GM19438 (cell line): ENCODE results near the gene TTLL10.
"Not testable (repeated sequence)": the region's sequence is repeated elsewhere in the genome, so short reads cannot be mapped to it uniquely, and the experiment has no call there.

ENCODE experiments used
- ATAC-seq: cut with Tn5 transposase; IDR thresholded peaks from one replicate; pipeline ENCODE4 v1.9.1; 2021; ENCODE audit warnings: low read depth; ENCODE audit not compliant: unreplicated experiment

Gene TTLL10

DNA sequence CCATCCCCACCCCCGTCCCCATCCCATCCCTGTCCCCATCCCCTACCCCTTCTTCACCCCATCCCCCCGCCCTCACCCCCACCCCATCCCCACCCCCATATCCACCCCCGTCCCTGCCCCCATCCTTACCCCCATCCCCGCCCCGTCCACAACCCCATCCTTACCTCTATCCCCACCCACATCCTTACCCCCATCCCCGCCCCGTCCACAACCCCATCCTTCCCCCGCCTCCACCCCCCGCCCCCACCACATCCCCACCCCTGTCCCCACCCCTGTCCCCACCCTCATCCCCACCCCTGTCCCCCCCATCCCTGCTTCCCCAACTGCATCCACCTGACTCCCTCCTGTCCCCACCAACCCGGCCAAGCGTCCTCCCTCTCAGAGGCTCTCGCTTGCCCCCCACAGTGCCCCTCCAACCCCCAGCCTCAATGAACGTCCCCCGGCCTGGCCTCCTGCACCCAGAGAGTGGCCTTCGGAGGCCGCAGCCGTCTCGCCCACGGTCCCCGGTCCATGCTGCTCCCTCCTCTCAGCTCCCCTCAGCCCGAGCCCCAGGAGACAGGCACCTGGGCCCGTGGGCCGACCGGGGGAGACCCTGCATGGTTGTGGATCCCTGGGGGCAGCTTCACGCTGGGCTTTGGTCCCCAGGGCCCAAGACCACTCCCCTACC is 32.3 kb upstream of the TTLL10 start:
- ATAC-seq = no peak

DNA sequence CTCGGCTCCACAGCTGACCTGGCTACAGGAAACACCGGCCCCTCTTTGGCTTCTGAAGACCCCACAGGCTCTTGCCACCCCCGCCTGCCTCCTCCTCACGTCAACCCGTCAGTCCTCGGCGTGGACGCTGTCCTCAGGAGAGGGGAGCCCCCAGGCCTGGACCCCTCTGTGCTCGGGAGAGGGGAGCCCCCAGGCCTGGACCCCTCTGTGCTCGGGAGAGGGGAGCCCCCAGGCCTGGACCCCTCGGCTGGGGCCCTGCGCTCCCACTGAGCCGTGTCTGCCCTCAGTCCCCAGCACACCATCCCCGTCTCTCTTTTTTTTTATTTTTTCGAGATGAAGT is 31.8 kb upstream of the TTLL10 start:
- no peak for ATAC-seq

DNA sequence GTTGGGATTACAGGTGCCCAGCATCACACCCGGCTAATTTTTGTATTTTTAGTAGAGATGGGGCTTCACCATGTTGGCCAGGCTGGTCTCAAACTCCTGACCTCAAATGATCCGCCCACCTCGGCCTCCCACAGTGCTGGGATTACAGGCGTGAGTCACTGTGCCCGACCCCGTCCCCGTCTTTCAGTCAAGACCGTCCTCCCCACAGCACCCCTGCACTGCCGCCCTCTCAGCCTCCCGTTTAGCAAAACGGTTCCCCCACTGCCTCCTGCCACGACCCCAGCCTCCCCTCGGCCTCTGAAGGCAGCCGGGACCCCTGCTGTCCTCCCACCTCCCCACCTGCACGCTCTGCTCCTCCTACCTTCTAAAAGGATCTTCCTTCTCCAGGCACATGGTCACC is 31.3 kb upstream of the TTLL10 start:
- not testable (repeated sequence) for ATAC-seq

DNA sequence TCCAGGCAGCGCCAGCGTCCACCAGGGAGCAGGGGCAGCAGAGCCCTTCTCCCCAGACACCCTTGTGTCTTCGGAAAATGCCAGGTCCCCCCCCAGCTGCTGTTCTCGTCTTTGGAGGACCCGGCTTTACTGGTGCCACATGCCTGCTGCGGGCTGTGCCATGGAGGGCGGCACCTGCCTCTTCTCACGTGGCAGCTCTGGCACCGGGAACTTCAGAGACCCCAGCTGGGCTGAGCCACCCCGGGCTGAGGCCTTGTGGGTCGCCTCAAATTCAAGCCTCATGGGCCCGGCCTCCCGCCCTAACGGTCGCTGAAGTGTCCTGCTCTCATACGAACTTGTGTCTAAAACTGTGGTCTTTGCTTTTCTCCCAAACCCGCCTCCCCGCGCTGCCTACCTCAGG is 30.8 kb upstream of the TTLL10 start:
- no peak for ATAC-seq

DNA sequence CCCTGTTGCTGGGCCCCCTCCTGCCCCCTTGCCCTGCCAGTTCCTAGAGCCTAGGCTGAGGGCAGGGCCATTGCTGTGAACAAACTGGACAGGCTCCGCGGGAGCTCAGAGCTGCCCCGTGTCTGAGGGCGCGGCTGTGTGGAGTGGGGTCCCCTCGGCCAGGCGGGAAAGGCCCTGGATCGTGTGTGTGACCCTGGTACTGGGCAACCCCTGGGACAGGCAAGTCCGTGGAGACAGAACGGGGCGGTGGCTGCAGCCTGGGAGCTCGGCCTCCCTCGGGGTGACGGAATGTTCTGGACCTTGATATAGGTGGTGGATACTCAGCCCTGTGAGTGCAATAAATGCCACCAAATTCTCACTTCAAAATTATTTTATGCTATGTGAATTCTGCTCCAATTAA is 30.0 kb upstream of the TTLL10 start:
- no peak for ATAC-seq

DNA sequence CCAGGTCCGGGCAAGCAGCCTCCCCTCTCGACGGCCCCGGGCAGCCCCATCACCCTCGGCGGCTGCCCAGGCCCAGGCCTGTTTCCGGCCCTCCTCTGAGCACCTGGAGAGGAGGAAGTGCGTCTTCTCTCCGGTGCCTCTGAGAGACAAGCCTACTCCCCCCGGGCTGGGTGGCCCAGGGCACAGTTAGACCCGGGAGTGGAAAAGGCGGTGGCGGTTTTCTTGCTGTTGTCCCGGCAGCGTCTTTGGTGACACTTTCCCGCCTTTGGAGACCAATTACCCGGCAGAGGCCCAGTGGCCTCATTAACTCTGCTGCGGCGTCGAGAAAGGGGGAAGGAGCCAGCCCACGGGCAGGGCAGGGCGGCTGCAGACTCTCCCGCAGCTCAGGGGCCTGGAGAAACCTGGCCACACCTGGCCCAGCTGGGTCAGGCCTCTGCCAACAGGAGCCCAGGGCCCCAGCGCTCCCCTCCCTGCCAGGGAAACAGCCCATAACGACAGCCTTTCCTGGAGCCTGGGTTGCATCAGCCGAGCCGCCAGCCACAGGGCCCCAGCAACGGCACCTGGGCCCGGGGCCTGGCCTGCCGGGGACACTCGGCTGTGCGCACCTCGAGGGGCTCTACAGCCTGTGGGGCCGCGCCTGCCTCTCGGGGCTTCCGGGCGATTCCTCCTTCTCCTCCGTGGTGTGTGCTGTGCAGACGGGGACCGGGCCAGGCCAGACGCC is 29.4 kb upstream of the TTLL10 start:
- ATAC-seq = peak; percentile 72

DNA sequence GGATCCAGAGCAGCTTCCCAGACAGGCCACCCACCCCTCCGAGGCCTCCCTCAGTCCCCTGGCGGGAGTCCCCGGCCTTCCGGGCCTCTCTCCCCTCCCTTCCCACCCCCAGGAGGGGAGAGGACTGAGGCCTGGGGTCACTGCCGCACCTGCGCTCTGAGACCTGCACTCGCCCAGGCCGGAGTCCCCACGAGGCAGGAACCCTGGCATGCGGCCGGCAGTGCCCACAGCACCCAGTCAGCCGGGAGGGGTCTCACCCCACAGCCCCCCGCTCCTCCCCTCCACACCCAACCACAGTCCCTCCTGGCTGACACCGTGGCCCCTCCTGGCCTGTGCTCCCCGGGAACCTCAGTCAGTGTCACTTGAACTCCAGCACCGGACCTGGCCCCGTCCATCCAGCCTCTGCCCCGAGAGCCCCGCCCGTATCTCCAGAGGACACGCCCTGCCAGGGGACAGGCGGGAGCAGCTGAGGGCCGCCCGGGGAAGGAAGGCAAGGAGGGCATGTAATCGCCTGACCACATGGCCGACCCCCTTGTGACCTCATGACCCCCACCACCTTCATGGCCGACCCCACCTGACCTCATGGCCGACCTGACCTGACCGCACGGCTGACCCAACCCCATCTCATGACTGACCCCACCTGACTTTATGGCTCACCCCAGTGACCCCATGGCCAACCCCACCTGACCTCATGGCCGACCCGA is 28.7 kb upstream of the TTLL10 start:
- ATAC-seq = no peak

DNA sequence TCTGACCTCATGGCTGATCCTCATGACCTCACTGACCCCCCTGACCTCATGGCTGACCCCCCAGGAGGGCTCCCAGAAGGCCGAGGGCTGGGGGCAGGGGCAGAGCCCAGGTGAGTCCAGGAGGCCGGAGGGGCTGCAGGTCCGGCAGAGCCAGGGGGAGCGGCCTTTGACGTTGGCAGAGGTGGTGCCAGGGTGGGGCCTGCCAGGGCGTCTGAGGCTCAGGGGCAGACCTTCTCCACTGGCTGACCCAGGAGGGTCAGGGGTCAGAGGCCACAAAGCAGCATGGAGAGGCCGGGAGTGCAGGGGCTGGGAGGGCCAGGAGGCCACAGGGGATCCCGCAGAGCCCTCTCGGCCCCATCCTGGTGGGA is 28.1 kb upstream of the TTLL10 start:
- ATAC-seq = no peak

DNA sequence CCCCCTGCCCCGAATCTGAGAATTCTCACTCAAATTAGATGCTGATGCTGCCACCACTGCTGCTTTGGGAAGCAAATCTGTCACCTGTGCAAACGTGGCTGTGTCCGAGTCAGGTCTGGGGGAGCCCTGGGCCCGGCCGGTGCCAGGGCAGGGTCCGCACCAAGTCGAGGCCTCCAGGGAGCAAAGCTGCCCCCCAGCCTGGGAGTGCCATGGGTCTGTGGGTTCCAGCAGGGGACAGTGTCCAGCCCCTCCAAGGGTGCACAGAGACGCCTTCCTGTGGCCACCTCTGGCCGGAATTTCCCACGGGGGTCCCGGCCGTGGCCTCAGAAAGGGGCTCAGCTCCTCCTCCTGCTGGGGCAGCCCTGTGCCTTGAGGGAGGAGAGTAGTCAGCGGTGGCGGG is 27.7 kb upstream of the TTLL10 start:
- no peak for ATAC-seq

DNA sequence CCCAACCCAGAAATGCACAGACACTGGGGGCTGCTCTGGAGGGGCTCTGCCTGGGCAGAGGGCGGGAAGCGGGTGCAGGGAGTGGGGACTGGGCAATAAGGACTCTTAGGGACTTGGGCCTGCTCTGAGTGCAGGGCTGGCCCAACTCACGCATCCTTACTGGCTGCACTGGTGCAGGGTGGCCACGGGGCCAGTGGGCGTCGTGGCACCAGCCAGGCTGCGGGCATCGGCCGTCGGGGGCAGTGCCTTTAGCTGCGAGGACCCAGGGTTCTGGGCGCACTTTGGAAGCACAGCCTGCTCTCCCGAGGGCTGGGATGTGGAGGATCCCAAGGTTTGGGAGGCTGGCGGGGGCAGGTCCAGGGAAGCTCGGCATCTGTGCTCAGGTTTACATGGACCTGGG is 27.1 kb upstream of the TTLL10 start:
- no peak for ATAC-seq

DNA sequence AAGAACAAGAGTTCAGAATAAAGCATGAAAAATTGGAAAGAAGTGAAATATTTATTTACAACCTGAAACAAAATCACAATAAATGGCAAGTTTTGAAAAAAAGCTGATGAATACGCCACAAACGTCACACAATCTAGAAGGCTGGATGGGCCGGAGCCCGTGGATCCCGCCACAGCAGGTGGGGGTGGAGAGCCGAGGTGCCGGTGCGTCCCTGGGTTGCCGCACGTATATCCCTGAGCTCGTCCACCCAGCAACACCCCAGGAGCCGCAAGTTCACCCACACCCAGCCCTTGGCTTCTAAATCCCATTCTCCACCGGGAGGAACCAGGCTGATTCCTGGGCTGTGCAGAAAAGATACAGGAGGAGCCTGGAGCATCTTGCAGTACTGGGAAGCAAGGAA is 25.6 kb upstream of the TTLL10 start:
- no peak for ATAC-seq

DNA sequence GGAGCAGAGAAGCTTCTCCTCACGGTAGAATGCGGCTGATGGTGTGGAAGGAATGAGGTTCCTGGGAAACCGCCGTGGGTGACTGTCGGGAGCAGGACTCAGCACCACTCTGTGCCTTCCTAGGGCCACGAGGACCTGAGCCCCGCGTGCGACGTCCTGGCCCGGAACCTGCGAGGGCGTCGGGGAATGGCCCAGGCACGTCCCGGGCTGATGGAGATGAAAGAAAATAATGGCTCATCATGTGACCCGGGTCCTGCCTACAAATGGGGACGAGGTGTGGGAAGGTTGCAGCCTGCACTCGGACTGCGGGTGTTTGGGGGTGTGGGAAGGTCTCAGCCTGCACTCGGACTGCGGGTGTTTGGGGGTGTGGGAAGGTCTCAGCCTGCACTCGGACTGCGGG is 25.1 kb upstream of the TTLL10 start:
- no peak for ATAC-seq

DNA sequence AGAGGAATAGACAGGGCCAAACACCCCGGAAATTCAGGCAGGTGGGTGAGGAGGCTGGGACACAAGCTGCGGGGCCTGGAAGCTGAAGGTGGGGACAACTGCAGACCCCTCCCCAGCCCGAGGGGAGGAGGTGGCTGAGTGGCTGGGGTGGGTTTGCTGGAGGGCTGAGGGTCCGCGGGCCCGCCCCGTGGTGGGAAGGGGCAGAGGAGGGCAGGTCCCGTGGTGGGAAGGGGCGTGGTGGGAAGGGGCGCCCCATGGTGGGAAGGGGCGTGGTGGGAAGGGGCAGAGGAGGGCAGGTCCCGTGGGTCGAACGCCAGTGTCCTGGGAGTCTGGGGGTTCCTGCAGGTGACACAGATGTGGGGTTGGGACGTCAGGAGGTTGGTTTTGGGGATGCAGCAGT is 24.3 kb upstream of the TTLL10 start:
- ATAC-seq = no peak

DNA sequence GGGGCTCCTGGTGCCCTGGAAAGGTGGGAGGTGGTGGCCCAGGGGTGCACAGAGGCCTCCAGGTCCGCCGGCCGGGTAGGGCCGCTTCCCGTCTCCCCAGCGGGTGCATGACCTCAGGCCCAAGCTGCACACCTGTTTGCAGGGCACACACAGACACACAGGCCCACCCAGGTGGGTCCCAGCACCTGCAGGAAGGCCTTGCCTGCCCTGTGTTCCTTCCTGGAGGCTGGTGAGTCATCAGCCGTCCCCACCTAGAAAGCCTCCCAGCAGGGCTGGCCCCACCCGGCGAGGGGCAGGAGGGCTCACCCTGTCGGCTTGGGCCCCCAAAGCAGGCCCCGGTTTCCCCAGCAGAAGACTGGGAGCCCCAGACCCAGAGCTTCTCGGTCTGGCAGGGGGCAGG is 23.6 kb upstream of the TTLL10 start:
- no peak for ATAC-seq

DNA sequence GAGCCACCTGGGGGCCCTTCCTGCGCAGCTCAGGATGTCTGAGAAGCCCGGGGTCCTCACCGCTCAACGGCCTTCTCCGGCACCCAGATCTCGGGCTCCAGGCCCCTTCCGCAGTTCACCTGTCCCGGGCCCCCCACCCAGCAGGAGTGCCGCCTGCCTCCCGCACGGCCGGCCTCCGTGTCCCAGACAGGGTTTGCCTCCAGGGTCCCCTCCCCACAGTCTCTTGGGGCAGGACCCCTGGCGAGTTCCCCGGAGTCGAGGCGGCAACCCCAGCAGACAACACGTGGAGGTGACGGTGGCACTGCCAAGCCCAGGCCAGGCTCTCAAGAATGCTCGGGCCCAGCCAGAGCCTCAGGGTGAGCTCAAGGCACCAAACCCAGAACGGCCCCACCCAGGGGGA is 22.4 kb upstream of the TTLL10 start:
- ATAC-seq = no peak

DNA sequence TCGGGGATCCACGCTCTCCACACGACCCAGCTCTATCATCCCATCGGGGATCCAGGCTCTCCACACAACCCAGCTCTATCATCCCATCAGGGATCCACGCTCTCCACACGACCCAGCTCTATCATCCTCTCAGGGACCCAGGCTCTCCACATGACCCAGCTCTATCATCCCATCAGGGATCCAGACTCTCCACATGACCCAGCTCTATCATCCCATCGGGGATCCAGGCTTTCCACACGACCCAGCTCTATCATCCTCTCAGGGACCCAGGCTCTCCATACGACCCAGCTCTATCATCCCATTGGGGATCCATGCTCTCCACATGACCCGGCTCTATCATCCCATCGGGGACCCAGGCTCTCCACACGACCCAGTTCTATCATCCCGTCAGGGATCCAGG is 21.2 kb upstream of the TTLL10 start:
- not testable (repeated sequence) for ATAC-seq

DNA sequence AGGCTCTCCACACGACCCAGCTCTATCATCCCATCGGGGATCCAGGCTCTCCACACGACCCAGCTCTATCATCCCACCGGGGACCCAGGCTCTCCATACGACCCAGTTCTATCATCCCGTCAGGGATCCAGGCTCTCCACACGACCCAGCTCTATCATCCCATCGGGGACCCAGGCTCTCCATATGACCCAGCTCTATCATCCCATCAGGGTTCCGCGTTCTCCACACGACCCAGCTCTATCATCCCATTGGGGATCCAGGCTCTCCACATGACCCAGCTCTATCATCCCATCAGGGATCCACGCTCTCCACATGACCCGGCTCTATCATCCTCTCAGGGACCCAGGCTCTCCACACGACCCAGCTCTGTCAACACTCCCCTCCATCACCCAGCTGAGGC is 20.5 kb upstream of the TTLL10 start:
- not testable (repeated sequence) for ATAC-seq

DNA sequence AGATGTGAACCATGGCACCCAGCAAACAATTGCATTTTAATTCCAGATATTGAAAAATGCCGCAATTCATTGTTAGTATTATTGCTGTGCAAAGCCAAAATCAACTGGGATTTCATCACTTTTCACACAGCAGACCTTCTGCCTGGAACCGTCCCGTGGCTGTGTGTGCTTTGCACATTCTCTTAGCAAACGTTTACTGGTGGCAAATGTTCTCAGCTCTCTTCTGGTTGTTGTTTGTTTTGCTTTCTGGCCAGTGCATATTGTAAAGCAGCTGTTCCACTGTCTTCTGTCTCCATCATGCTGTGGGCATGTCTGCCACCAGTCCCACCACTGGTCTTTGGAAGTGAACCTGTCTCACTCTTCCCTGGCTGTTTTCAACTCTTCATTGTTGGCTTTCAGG is 19.8 kb upstream of the TTLL10 start:
- no peak for ATAC-seq

DNA sequence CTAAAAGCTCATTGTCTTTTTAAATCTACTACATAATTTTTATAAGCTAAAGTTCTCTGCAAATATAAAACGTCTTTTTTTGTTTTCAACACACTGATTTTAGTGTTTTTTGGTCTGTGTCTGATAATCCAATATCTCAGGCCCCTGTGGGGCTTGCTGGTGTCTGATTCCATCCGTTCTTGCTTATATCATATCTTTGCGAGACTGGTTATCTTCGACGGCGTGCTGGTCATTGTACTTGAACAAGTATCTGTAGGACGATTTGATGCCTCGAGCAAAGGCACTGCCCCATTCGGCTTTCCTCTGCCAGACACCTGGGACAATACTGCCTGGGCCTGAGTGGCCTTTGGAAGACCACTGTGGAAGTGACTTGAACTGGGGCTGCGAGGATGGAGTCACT is 18.4 kb upstream of the TTLL10 start:
- no peak for ATAC-seq

DNA sequence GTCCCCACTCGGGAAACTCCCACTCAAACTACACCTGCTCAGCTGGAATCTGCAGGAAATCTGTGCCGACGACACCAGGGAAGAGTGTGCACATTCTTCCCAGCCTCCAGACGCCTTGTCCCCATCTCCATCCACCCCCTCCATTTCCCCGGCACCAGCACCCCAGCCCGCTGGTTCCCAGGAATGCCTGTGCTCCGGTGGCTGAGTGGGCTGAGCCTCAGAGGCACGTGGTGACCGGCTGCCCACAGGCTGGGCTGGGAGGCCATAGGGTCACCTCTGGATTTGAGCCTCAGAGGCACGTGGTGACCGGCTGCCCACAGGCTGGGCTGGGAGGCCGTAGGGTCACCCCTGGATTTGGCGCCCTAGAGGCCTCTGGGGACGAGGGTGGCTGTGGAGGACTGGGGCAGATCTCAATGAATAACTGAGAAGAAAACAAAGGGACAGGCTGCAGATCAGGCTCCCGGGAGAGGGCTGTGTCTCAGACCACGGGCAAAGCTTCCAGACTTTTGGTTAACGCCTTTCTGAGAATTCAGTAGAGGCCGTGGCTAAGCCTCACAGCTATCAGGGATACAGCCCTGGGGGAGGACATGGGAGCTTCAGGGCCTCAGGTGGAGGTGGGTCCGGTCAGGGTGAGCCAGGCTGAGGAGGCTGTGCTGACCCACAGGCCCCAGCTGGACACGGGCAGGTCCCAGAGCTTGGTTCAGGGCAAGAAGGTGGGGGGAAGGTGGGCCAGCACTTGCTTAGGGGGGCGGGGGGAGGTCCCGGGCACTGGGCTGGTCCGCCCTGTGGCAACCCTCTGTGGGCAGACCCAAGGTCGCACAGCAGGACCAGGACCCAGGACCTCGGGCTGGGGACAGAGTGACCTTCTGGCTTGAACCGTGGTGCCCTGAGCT is 17.3 kb upstream of the TTLL10 start:
- no peak for ATAC-seq

DNA sequence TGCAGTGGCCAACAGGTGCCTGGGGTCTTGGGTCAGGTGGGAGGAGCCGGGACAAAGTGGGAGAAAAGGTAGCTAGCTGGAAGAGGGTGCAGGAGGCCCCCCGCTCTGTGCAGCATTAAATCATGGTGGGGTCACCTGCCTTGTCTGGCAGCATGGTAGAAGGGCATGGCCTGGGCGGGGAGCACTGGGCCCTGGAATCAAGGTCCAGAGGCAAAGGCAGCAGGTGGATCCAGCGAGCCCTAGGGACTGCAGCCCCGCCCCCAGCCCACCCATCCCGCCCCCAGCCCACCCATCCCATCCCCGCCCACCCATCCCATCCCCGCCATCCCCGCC is 16.7 kb upstream of the TTLL10 start:
- ATAC-seq = no peak
